ENCODE measurements around the gene IRF8.

IRF8 gene

DNA sequence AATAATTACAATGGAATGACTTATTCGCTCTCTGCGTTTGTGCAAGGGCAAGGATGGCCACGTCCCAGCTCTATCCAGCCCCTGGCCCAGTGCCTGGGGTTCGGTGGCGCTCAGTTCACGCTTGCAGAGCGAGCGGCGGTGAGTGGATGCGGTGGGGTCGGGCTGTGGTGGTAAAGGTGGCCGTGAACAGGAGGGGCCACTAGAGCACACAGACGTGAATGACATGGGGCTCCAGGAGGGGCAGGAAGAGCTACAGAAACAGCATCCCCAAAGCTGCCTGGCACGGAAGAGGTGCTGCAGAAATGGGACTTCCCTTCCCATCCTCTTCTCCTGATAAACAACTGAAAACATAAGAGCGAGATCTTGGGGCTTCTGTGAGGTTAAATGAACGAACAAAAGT is 28.4 kb downstream of the IRF8 start:
- DNase-seq = no peak
- Histone ChIP-seq H3K4me3 (ENCODE audit: low read depth, low read length) (no peak overlapping the region), H3K27me3 (ENCODE audit: insufficient read depth, low read depth, severe bottlenecking) (no peaks in the 10 kb centered on the region), H3K9me3 (ENCODE audit: severe bottlenecking) (no peaks in the 10 kb centered on the region), H3K36me3 (no peaks in the 10 kb centered on the region), H3K27ac (no peak overlapping the region)
- TF ChIP-seq, protein P1, sequence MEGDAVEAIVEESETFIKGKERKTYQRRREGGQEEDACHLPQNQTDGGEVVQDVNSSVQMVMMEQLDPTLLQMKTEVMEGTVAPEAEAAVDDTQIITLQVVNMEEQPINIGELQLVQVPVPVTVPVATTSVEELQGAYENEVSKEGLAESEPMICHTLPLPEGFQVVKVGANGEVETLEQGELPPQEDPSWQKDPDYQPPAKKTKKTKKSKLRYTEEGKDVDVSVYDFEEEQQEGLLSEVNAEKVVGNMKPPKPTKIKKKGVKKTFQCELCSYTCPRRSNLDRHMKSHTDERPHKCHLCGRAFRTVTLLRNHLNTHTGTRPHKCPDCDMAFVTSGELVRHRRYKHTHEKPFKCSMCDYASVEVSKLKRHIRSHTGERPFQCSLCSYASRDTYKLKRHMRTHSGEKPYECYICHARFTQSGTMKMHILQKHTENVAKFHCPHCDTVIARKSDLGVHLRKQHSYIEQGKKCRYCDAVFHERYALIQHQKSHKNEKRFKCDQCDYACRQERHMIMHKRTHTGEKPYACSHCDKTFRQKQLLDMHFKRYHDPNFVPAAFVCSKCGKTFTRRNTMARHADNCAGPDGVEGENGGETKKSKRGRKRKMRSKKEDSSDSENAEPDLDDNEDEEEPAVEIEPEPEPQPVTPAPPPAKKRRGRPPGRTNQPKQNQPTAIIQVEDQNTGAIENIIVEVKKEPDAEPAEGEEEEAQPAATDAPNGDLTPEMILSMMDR (IDR thresholded peaks at IDR 0.05; ENCODE audit: low read depth, low read length) = no peak

DNA sequence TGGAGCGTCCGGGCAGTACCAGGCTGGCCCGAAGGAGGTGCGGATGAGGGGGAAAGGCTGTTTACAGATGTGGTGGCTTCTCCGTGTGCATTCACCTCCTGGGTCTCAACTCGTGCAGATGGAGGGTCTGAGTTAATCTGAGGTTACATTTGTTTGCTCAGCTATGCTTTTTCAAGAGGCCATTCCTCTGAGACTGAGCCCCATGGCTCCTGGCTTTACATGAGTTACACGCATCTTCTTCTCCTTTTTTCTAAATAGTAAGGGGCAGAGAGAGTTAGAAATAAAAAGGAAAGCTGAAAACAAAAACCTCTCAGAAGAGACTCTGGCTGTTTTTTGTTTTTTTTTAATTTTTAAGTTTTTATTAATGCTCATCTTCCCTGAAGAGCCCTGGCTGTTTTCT is 29.0 kb downstream of the IRF8 start:
- Histone ChIP-seq H3K36me3 (no peaks in the 10 kb centered on the region), H3K27ac (no peak overlapping the region), H3K9me3 (ENCODE audit: severe bottlenecking) (no peaks in the 10 kb centered on the region), H3K4me3 (ENCODE audit: low read depth, low read length) (no peak overlapping the region), H3K27me3 (ENCODE audit: insufficient read depth, low read depth, severe bottlenecking) (no peaks in the 10 kb centered on the region)
- TF ChIP-seq, protein P1 (IDR thresholded peaks at IDR 0.05; ENCODE audit: low read depth, low read length) = no peak
- DNase-seq = no peak

DNA sequence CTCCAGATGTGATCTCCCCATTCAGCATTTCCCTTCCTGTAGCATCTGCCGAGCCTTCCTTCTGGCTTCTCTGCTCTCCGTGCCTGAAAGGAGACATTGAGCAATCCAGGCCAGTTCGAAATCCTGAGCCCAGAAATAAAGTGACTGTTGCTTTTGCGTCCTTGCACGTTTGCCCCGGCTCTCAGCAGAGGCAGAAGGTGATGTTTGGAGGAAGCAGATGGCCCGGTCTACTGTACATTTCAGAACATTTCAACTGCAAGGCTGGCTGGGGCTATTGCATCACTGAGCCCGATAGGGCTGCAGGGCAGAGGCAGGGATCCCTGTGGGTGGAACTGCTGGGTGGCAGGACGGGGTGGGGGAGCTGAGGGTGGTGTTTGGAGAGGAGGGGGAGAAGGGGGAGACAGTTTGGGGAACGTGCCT is 29.4 kb downstream of the IRF8 start:
- no peaks in the 10 kb centered on the region for H3K27me3 ChIP-seq (ENCODE audit: insufficient read depth, low read depth, severe bottlenecking)
- H3K9me3 ChIP-seq (ENCODE audit: severe bottlenecking) = no peaks in the 10 kb centered on the region
- no peak overlapping the region for H3K4me3 ChIP-seq (ENCODE audit: low read depth, low read length)
- H3K36me3 ChIP-seq = no peaks in the 10 kb centered on the region
- no peak for DNase-seq
- TF ChIP-seq, protein P1 (IDR thresholded peaks at IDR 0.05; ENCODE audit: low read depth, low read length) = no peak
- H3K27ac ChIP-seq = no peak overlapping the region

DNA sequence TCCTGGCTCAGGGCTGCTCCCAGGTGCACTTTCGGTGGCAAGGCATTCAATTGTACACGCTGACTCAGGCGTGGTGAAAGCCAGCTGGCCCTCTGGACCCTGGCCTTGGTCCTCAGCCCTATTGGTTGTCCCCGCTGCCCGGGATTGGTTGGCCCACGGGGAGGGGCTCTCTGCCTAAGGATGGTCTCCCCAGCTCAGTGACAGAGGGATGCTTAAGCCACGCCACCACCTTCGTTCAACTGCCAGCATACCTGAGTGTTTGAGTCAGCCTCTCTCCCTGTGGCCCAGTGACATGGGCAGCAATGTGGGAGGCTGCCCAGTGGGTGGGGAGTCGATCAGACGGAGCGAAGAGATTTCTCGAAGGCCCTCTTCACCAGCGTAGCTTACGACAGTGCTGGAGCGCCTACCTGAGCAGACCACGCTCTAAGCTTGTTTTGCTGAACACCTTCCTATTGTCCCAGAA is 30.3 kb downstream of the IRF8 start:
- no peak for DNase-seq
- no peaks in the 10 kb centered on the region for H3K9me3 ChIP-seq (ENCODE audit: severe bottlenecking)
- no peaks in the 10 kb centered on the region for H3K27me3 ChIP-seq (ENCODE audit: insufficient read depth, low read depth, severe bottlenecking)
- H3K36me3 ChIP-seq = no peaks in the 10 kb centered on the region
- no peak overlapping the region for H3K27ac ChIP-seq
- TF ChIP-seq, protein P1 (IDR thresholded peaks at IDR 0.05; ENCODE audit: low read depth, low read length) = no peak
- H3K4me3 ChIP-seq (ENCODE audit: low read depth, low read length) = no peak overlapping the region

DNA sequence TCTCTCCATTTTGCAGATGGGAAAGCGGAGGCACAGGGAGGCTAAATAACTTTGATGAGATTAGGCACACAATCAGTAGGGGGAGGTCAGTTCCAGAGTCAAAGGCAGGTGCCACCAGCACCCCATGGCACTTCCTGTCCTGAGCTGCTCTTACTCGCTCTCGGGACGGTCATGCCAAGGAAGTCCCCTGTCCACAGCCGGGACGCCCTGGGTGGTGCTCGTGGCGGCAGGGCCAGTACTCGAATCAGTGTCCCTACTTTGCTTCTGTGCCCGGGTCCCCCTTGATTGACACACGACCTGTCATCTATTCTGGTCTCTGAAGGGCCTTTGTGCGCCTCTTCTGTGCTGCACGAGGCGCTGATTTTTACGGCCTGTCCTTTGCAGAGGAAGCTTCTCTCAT is 31.3 kb downstream of the IRF8 start:
- Histone ChIP-seq H3K4me3 (ENCODE audit: low read depth, low read length) (no peak overlapping the region), H3K36me3 (no peaks in the 10 kb centered on the region), H3K27ac (no peak overlapping the region), H3K9me3 (ENCODE audit: severe bottlenecking) (no peaks in the 10 kb centered on the region), H3K27me3 (ENCODE audit: insufficient read depth, low read depth, severe bottlenecking) (no peaks in the 10 kb centered on the region)
- no peak for DNase-seq
- TF ChIP-seq, protein P1 (IDR thresholded peaks at IDR 0.05; ENCODE audit: low read depth, low read length) = no peak

Measured in WERI-Rb-1 (cell line).